HepG2 (cell line): ENCODE data around the gene MPPE1. TPM values are rescaled to one million over a fixed set of nuclear protein-coding genes. Genes with fewer than 3 reads are reported as not detected.

Experiments
- AHR ChIP-seq: IDR thresholded peaks from 2 replicates; pipeline ENCODE4 v1.6.1; 2018; ENCODE audit warnings: missing genetic modification reagents, missing compliant biosample characterization
- ATF3 ChIP-seq: sonication (generic); formaldehyde crosslinking; IDR thresholded peaks from 2 replicates; pipeline ENCODE4 v1.4.0; 2020; ENCODE audit warnings: missing genetic modification reagents
- ATM ChIP-seq: fragments of 450-650 bp; IDR thresholded peaks from 2 replicates; pipeline ENCODE4 v1.7.1; 2017; ENCODE audit warnings: mild to moderate bottlenecking, borderline replicate concordance
- BORCS8-MEF2B ChIP-seq: sonication (generic); formaldehyde crosslinking; IDR thresholded peaks from 2 replicates; pipeline ENCODE4 v1.8.0; 2022; ENCODE audit warnings: mild to moderate bottlenecking, missing genetic modification reagents
- CENPBD1 ChIP-seq: sonication (generic); formaldehyde crosslinking; IDR thresholded peaks from 2 replicates; pipeline ENCODE4 v1.8.0; 2022; ENCODE audit warnings: missing genetic modification reagents, low read depth, mild to moderate bottlenecking, borderline replicate concordance
- E2F2 ChIP-seq: sonication (generic); formaldehyde crosslinking; IDR thresholded peaks from 2 replicates; pipeline ENCODE4 v1.4.0; 2020; ENCODE audit warnings: missing genetic modification reagents, borderline replicate concordance
- KLF16 ChIP-seq, 2 experiments: sonication (generic) in 1 of 2; formaldehyde crosslinking in 1 of 2; IDR thresholded peaks; 2 replicates each; pipeline versions ENCODE4 v1.6.1 to v1.8.0; 2016 to 2023; ENCODE audit warnings: missing genetic modification reagents in 2 of 2, missing compliant biosample characterization in 1 of 2
- MED8 ChIP-seq: sonication (generic); formaldehyde crosslinking; IDR thresholded peaks from 2 replicates; pipeline ENCODE4 v1.8.1; 2023; ENCODE audit warnings: mild to moderate bottlenecking, missing genetic modification reagents; ENCODE audit not compliant: insufficient replicate concordance
- MEIS1 ChIP-seq: sonication (generic); formaldehyde crosslinking; IDR thresholded peaks from 2 replicates; pipeline ENCODE4 v1.9.0; 2021; ENCODE audit warnings: mild to moderate bottlenecking, missing genetic modification reagents, moderate library complexity, borderline replicate concordance
- SP1 ChIP-seq, 2 experiments: fragments of 450-650 bp in 1 of 2; sonication (generic) in 1 of 2; formaldehyde crosslinking in 1 of 2; IDR thresholded peaks; 2 replicates each; pipeline versions ENCODE4 v1.4.0 to v1.6.1; 2016 to 2020; ENCODE audit warnings: missing genetic modification reagents in 1 of 2
- STAT5B ChIP-seq: sonication (generic); formaldehyde crosslinking; IDR thresholded peaks from 2 replicates; pipeline ENCODE4 v1.4.0; 2020; ENCODE audit warnings: missing genetic modification reagents
- TFAP4 ChIP-seq: sonication (generic); IDR thresholded peaks from 2 replicates; pipeline ENCODE4 v1.6.1; 2016; ENCODE audit warnings: low read depth, borderline replicate concordance
- ZFP90 ChIP-seq: sonication (generic); formaldehyde crosslinking; IDR thresholded peaks from 2 replicates; pipeline ENCODE4 v1.8.0; 2022; ENCODE audit warnings: missing genetic modification reagents, mild to moderate bottlenecking, inconsistent platforms, borderline replicate concordance
- ZFX ChIP-seq: sonication (generic); formaldehyde crosslinking; IDR thresholded peaks from 2 replicates; pipeline ENCODE4 v1.4.0; 2020; ENCODE audit warnings: mild to moderate bottlenecking, low read depth, missing genetic modification reagents, moderate library complexity
- ZNF17 ChIP-seq: sonication (generic); formaldehyde crosslinking; IDR thresholded peaks from 2 replicates; pipeline ENCODE4 v1.5.0; 2020; ENCODE audit warnings: mild to moderate bottlenecking, missing genetic modification reagents
- ZNF205 ChIP-seq: IDR thresholded peaks from 2 replicates; pipeline ENCODE4 v1.6.1; 2018; ENCODE audit warnings: missing biosample characterization, missing genetic modification reagents
- ZNF329 ChIP-seq: sonication (generic); formaldehyde crosslinking; IDR thresholded peaks from 2 replicates; pipeline ENCODE4 v1.9.0; 2021; ENCODE audit warnings: low read depth, mild to moderate bottlenecking, missing genetic modification reagents
- ZNF460 ChIP-seq: sonication (generic); formaldehyde crosslinking; IDR thresholded peaks from 2 replicates; pipeline ENCODE4 v1.5.1; 2020; ENCODE audit warnings: missing genetic modification reagents, mild to moderate bottlenecking, borderline replicate concordance
- ZNF512 ChIP-seq: sonication (generic); formaldehyde crosslinking; IDR thresholded peaks from 2 replicates; pipeline ENCODE4 v1.4.0; 2020; ENCODE audit warnings: mild to moderate bottlenecking, missing genetic modification reagents
- ZNF768 ChIP-seq: sonication (generic); formaldehyde crosslinking; IDR thresholded peaks from 2 replicates; pipeline ENCODE4 v1.4.0; 2020; ENCODE audit warnings: missing genetic modification reagents
- ZNF781 ChIP-seq: sonication (generic); formaldehyde crosslinking; IDR thresholded peaks from 2 replicates; pipeline ENCODE4 v1.5.1; 2020; ENCODE audit warnings: borderline replicate concordance, mild to moderate bottlenecking, missing genetic modification reagents; ENCODE audit errors: not compliant biosample characterization
- ZSCAN9 ChIP-seq: IDR thresholded peaks from 2 replicates; pipeline ENCODE4 v1.6.1; 2016; ENCODE audit warnings: borderline replicate concordance
- polyA plus RNA-seq, 8 experiments: library from polyadenylated mRNA; depleted of rRNA in 3 of 8; stranded (reverse) in 7 of 8; unstranded in 1 of 8; fragments of >200 nt; fragmentation: Illumina TruSeq in 4 of 8; extraction: Trizol in 4 of 8; gene quantifications; 2 replicates each; pipeline versions ENCODE4 v1.2.1 to v1.2.3, GENCODE V29; 2011 to 2016; ENCODE audit warnings: low read depth in 4 of 8, missing spikeins in 1 of 8, mixed read lengths in 1 of 8; ENCODE audit not compliant: insufficient read depth in 1 of 8
- total RNA-seq, 5 experiments: library from RNA; depleted of rRNA; stranded (reverse); fragments of >200 nt; fragmentation: Illumina TruSeq; extraction: Trizol; gene quantifications; 2 replicates each; pipeline ENCODE4 v1.2.3, GENCODE V29; 2016; ENCODE audit warnings: low read depth in 1 of 5

The MPPE1 gene
- total and polyA plus RNA-seq, 2 of the 13 experiments (the other 11 are each of a cell fraction or from before 2014, with no cell fraction given) = 9.6 to 11.9 TPM

- TF ChIP-seq ZNF768 (CRISPR knock-in tag) = peak; percentile 40
- no peak for TF ChIP-seq ZNF512 (CRISPR knock-in tag)
- no peak for TF ChIP-seq ATF3 (CRISPR knock-in tag)
- no peak for TF ChIP-seq ZNF781
- TF ChIP-seq ZFP90 = peak; percentile 28; the same call in 1 of the 2 replicates
- TF ChIP-seq ZFX (CRISPR knock-in tag) = peak; percentile 93
- TF ChIP-seq ZNF205 (CRISPR knock-in tag) = no peak; the same call in 1 of the 2 replicates
- TF ChIP-seq ATM = no peak
- TF ChIP-seq ZSCAN9 = no peak; the same call in 1 of the 2 replicates
- TF ChIP-seq BORCS8-MEF2B (CRISPR knock-in tag) = no peak
- no peak for TF ChIP-seq ZNF329 (CRISPR knock-in tag)
- TF ChIP-seq MED8 = peak; percentile 48
- no peak for TF ChIP-seq MEIS1 (CRISPR knock-in tag)
- no peak; the same call in 1 of the 2 replicates for TF ChIP-seq AHR
- TF ChIP-seq TFAP4 = peak; percentile 33; the same call in 1 of the 2 replicates
- TF ChIP-seq ZNF17 (CRISPR knock-in tag) = no peak
- no peak; the same call in 1 of the 2 replicates for TF ChIP-seq ZNF460
- no peak for TF ChIP-seq STAT5B (CRISPR knock-in tag)
- peak in 1 of 2 experiments; percentile 53; a peak in 1 of 4 replicates for TF ChIP-seq KLF16 (CRISPR knock-in tag; IDR thresholded peaks at IDR 0.05)
- no peak for TF ChIP-seq SP1 (IDR thresholded peaks at IDR 0.05)
- TF ChIP-seq SP1 (CRISPR knock-in tag; IDR thresholded peaks at IDR 0.05) = peak; percentile 37; the same call in 1 of the 2 replicates
- TF ChIP-seq E2F2 (CRISPR knock-in tag) = no peak
- no peak for TF ChIP-seq CENPBD1 (CRISPR knock-in tag)
Measured at GRCh38 chr18:11908182-11909060, at the start of gene MPPE1 (continued).
